Ishikawa (cell line): ENCODE measurements around the gene CALN1.

Experiments
- CEBPB ChIP-seq: IDR thresholded peaks from 2 replicates; pipeline ENCODE4 v1.6.1; 2012
- CREB1 ChIP-seq: IDR thresholded peaks from 2 replicates; pipeline ENCODE4 v1.6.1; 2012; ENCODE audit warnings: low read depth
- EGR1 ChIP-seq: IDR thresholded peaks from 2 replicates; pipeline ENCODE4 v1.6.1; 2012
- EP300 ChIP-seq: IDR thresholded peaks from 2 replicates; pipeline ENCODE4 v1.6.1; 2012; ENCODE audit warnings: borderline replicate concordance
- FOXM1 ChIP-seq: IDR thresholded peaks from 2 replicates; pipeline ENCODE4 v1.6.1; 2012; ENCODE audit warnings: low read depth, borderline replicate concordance
- NFIC ChIP-seq: IDR thresholded peaks from 2 replicates; pipeline ENCODE4 v1.6.1; 2012
- RAD21 ChIP-seq: IDR thresholded peaks from 2 replicates; pipeline ENCODE4 v1.6.1; 2012; ENCODE audit warnings: low read depth
- TAF1 ChIP-seq: IDR thresholded peaks from 2 replicates; pipeline ENCODE4 v1.6.1; 2012; ENCODE audit warnings: low read depth, mild to moderate bottlenecking
- TCF12 ChIP-seq: IDR thresholded peaks from 2 replicates; pipeline ENCODE4 v1.6.1; 2012; ENCODE audit warnings: low read depth
- TEAD4 ChIP-seq: IDR thresholded peaks from 2 replicates; pipeline ENCODE4 v1.6.1; 2012
- YY1 ChIP-seq: IDR thresholded peaks from 2 replicates; pipeline ENCODE4 v1.6.1; 2012; ENCODE audit warnings: low read depth
- ZBTB7A ChIP-seq: IDR thresholded peaks from 2 replicates; pipeline ENCODE4 v1.6.1; 2012; ENCODE audit warnings: low read depth
- TF ChIP-seq, protein P1 (sequence below): IDR thresholded peaks from 2 replicates; pipeline ENCODE4 v1.6.1; 2012
- TF ChIP-seq, protein P2 (sequence below): IDR thresholded peaks from 2 replicates; pipeline ENCODE4 v1.6.1; 2012
- TF ChIP-seq, protein P3 (sequence below): IDR thresholded peaks from 2 replicates; pipeline ENCODE4 v1.6.1; 2012; ENCODE audit warnings: low read depth, mild to moderate bottlenecking

CALN1 gene

DNA sequence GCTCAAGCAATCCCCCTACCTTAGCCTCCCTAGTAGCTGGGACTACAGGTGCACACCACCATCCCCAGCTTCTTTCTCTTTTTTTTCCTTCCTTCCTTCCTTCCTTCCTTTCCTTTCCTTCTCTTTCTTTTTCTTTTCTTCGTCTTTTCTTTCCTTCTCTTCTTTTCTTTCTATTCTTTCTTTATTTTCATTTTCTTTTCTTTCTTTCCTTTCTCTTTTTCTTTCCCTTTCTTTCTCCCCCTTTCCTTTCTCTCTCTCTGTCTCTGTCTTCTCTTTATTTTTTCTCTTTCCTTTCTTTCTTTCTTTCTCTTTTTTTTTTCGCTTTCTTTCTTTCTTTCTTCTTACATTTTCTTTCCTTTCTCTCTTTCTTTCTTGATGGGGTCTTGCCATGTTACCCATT lies 658.9 kb downstream of the CALN1 start:
- TF ChIP-seq, protein P1, sequence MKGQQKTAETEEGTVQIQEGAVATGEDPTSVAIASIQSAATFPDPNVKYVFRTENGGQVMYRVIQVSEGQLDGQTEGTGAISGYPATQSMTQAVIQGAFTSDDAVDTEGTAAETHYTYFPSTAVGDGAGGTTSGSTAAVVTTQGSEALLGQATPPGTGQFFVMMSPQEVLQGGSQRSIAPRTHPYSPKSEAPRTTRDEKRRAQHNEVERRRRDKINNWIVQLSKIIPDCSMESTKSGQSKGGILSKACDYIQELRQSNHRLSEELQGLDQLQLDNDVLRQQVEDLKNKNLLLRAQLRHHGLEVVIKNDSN, result no peak
- no peak for TF ChIP-seq YY1
- no peak for TF ChIP-seq TCF12
- no peak for TF ChIP-seq TAF1
- TF ChIP-seq FOXM1, result no peak
- TF ChIP-seq NFIC, result no peak
- TF ChIP-seq, protein P2, sequence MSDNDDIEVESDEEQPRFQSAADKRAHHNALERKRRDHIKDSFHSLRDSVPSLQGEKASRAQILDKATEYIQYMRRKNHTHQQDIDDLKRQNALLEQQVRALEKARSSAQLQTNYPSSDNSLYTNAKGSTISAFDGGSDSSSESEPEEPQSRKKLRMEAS, result no peak
- TF ChIP-seq, protein P3, sequence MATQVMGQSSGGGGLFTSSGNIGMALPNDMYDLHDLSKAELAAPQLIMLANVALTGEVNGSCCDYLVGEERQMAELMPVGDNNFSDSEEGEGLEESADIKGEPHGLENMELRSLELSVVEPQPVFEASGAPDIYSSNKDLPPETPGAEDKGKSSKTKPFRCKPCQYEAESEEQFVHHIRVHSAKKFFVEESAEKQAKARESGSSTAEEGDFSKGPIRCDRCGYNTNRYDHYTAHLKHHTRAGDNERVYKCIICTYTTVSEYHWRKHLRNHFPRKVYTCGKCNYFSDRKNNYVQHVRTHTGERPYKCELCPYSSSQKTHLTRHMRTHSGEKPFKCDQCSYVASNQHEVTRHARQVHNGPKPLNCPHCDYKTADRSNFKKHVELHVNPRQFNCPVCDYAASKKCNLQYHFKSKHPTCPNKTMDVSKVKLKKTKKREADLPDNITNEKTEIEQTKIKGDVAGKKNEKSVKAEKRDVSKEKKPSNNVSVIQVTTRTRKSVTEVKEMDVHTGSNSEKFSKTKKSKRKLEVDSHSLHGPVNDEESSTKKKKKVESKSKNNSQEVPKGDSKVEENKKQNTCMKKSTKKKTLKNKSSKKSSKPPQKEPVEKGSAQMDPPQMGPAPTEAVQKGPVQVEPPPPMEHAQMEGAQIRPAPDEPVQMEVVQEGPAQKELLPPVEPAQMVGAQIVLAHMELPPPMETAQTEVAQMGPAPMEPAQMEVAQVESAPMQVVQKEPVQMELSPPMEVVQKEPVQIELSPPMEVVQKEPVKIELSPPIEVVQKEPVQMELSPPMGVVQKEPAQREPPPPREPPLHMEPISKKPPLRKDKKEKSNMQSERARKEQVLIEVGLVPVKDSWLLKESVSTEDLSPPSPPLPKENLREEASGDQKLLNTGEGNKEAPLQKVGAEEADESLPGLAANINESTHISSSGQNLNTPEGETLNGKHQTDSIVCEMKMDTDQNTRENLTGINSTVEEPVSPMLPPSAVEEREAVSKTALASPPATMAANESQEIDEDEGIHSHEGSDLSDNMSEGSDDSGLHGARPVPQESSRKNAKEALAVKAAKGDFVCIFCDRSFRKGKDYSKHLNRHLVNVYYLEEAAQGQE, result no peak
- no peak for TF ChIP-seq TEAD4
- no peak for TF ChIP-seq CREB1
- TF ChIP-seq RAD21, result no peak
- TF ChIP-seq CEBPB, result no peak
- TF ChIP-seq ZBTB7A, result no peak
- TF ChIP-seq EGR1, result no peak
- TF ChIP-seq EP300, result no peak

DNA sequence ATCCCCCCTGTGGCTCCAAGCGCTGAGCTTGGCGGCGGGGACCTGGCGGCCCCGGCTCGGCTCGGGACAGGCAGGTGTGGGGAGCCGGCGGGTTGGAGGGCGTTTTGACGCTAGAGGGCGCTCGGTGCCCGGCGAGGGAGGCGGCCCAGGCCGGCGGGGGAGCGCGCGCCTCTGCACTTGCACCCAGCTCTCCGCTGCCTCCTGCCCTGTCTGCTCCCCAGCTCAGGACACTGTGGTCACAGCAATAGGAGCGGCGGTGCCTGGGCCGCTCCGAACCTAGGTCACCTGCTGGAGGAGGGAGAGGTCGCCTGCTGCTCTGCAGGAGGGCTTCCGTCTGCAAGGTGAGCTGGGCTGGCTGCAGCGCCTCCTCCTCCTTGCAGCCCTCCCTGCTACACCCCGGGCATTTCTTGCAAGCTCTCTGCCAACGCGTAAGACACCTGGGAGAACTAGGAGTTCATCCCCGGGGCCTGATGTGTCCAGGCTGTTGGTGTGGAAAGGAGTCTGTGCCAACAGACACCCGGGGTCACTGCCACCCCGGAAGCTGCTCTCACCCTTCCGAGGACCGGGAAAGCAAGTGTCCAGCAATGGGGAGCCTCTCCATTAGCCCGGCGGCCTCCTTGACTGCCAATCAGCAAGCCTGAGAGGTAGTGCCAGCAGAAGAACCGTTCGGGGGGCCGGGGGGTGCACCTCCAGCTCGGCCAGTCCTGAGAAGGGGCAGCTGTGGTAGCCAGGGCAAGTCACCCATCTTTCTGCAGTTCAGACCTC lies 659.8 kb downstream of the CALN1 start:
- peak; percentile 55; the same call in 1 of the 2 replicates for TF ChIP-seq RAD21
- no peak for TF ChIP-seq EP300

DNA sequence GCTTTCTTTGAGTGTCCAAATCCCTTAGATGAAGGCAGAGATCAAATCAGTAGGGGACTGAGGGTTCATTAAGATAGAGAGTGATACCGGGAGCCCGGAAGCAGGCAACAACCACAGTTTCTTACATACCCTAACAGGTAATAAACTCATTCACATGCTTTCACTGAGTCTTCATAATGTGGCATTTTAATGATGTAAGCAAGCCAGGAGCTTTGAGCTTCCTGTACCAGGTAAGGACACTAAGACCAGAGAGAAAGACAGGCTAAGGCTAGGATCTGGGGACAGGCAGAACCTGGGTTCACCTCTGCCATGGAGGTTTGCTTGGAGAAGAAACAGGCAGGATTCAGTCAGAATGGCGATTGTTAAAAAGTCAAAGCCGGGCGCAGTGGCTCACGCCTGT lies 661.8 kb downstream of the CALN1 start:
- TF ChIP-seq TAF1 (no peak), EP300 (no peak)

DNA sequence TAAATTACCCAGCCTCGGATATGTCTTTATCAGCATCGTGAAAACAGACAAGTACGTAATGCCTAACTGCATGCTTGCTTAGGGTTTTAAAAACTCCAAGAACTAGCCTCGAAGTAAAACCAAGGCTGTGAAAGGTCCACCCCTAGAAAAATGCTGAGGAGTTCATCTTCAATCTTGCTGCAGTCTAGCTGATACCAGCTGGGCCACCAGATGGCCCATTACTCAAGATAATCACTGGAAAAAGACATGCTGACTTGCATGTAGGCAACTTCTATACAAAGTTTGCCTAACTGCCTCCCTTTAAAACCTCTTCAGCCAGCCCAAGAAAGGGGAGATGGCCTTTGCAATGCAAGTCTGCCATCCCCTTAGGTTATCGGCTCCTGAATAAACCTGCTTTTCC lies 666.1 kb downstream of the CALN1 start:
- TF ChIP-seq EP300 (no peak), RAD21 (no peak), YY1 (no peak), NFIC (no peak), TAF1 (no peak), TCF12 (no peak), CREB1 (no peak), ZBTB7A (no peak), EGR1 (no peak), TEAD4 (no peak), CEBPB (no peak), FOXM1 (no peak)
- TF ChIP-seq, protein P3, result no peak
- TF ChIP-seq, protein P2, result no peak
- TF ChIP-seq, protein P1, result no peak

DNA sequence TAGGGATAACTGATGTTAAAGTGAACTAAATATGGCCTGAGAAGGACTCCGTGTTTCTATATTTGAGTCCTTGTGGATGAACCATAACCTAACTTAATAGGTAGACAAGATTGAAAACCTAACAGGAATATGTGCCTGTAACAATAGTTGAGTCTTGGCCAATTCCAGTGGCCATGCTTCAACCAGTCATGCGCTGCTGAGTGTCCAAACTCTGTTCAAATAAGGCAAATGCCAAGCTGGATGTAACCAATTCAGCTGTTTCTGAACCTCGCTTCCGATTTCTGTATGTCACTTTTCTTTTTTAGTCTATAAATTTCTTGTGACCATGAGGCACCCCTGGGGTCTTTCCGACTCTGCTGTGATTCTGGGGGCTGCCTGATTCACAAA lies 672.0 kb downstream of the CALN1 start:
- TF ChIP-seq, protein P1, result no peak
- TF ChIP-seq TAF1, result no peak
- TF ChIP-seq, protein P3, result no peak
- TF ChIP-seq RAD21, result no peak
- no peak for TF ChIP-seq CEBPB
- no peak for TF ChIP-seq NFIC
- no peak for TF ChIP-seq CREB1
- no peak for TF ChIP-seq YY1
- TF ChIP-seq ZBTB7A, result no peak
- no peak for TF ChIP-seq TCF12
- TF ChIP-seq EP300, result no peak
- no peak for TF ChIP-seq TEAD4
- TF ChIP-seq, protein P2, result no peak
